22Rv1 (cell line): ENCODE measurements around the gene FBXO41.

Source experiments
- CTCF ChIP-seq: fragments of 450-650 bp; IDR thresholded peaks from 2 replicates; pipeline ENCODE4 v1.5.1; 2017; ENCODE audit warnings: mild to moderate bottlenecking
- ZFX ChIP-seq: fragments of 450-650 bp; IDR thresholded peaks from 2 replicates; pipeline ENCODE4 v1.6.1; 2017; ENCODE audit warnings: antibody characterized with exemption, borderline replicate concordance

- no peak for TF ChIP-seq CTCF
- TF ChIP-seq ZFX: no peak
Observed at GRCh38 chr2:73266061-73266901, 18.0 kb downstream of the FBXO41 start.
